Kidney epithelial cell (primary cell): ENCODE data around the gene NR2C2. TPM values are rescaled to one million over a fixed set of nuclear protein-coding genes. Genes with fewer than 3 reads are reported as not detected.

Experiments
- DNase-seq: peaks from one replicate; pipeline ENCODE4 v3.0.0-alpha.2; 2010; ENCODE audit warnings: low read depth
- H3K27me3 ChIP-seq: 2 replicates; pipeline ENCODE4 v1.6.0; 2011; ENCODE audit warnings: low read length; ENCODE audit not compliant: control insufficient read depth, insufficient read depth
- H3K36me3 ChIP-seq: 2 replicates; pipeline ENCODE4 v1.5.1; 2011; ENCODE audit warnings: low read length; ENCODE audit not compliant: control insufficient read depth, insufficient read depth
- H3K4me3 ChIP-seq: 2 replicates; pipeline ENCODE4 v1.5.1; 2011; ENCODE audit warnings: low read depth, mild to moderate bottlenecking, control low read depth, low read length
- total RNA-seq: library from RNA; depleted of rRNA; stranded (reverse); fragments of >200 nt; gene quantifications from 2 replicates; pipeline ENCODE4 v1.2.3, GENCODE V29; 2015
- TF ChIP-seq, protein P1 (sequence below): IDR thresholded peaks from 2 replicates; pipeline ENCODE4 v1.5.1; 2011; ENCODE audit warnings: mild to moderate bottlenecking, moderate library complexity, low read length, control low read depth, inconsistent platforms; ENCODE audit not compliant: insufficient read depth, poor library complexity, severe bottlenecking

The NR2C2 gene
- total RNA-seq, 1 donor from 2014 or later = 33.6 TPM

GRCh38 chr3:15064835-15065549, 117.6 kb downstream of the NR2C2 start, which contains the start of gene MRPS25:
Gene MRPS25 (minus strand): TSS chr3:15065315. CDS start chr3:15065194, 121 bp downstream.
- peak within 1 kb of the TSS; percentile 97 for H3K4me3 ChIP-seq
- DNase-seq = peak; percentile 75
- H3K27me3 ChIP-seq = no peaks in the 10 kb centered on the region
- H3K36me3 ChIP-seq = no peaks in the 10 kb centered on the region
- TF ChIP-seq, protein P1, sequence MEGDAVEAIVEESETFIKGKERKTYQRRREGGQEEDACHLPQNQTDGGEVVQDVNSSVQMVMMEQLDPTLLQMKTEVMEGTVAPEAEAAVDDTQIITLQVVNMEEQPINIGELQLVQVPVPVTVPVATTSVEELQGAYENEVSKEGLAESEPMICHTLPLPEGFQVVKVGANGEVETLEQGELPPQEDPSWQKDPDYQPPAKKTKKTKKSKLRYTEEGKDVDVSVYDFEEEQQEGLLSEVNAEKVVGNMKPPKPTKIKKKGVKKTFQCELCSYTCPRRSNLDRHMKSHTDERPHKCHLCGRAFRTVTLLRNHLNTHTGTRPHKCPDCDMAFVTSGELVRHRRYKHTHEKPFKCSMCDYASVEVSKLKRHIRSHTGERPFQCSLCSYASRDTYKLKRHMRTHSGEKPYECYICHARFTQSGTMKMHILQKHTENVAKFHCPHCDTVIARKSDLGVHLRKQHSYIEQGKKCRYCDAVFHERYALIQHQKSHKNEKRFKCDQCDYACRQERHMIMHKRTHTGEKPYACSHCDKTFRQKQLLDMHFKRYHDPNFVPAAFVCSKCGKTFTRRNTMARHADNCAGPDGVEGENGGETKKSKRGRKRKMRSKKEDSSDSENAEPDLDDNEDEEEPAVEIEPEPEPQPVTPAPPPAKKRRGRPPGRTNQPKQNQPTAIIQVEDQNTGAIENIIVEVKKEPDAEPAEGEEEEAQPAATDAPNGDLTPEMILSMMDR = no peak

GRCh38 chr3:15065550-15066007, 118.2 kb downstream of the NR2C2 start:
- TF ChIP-seq, protein P1 = no peak
- no peaks in the 10 kb centered on the region for H3K27me3 ChIP-seq
- DNase-seq = no peak
- peak overlapping the region; percentile 97 for H3K4me3 ChIP-seq
- H3K36me3 ChIP-seq = no peaks in the 10 kb centered on the region

GRCh38 chr3:15066467-15066866, 119.1 kb downstream of the NR2C2 start:
- Histone ChIP-seq H3K4me3 (no peak overlapping the region), H3K36me3 (no peaks in the 10 kb centered on the region), H3K27me3 (no peaks in the 10 kb centered on the region)
- no peak for DNase-seq
- TF ChIP-seq, protein P1 = no peak

- TF ChIP-seq, protein P1 = no peak
- Histone ChIP-seq H3K4me3 (no peak overlapping the region), H3K36me3 (peaks cover 4% of the 10 kb centered on the region), H3K27me3 (no peaks in the 10 kb centered on the region)
- DNase-seq = no peak
Measured at GRCh38 chr3:15069441-15069840, 122.1 kb downstream of the NR2C2 start.

DNA sequence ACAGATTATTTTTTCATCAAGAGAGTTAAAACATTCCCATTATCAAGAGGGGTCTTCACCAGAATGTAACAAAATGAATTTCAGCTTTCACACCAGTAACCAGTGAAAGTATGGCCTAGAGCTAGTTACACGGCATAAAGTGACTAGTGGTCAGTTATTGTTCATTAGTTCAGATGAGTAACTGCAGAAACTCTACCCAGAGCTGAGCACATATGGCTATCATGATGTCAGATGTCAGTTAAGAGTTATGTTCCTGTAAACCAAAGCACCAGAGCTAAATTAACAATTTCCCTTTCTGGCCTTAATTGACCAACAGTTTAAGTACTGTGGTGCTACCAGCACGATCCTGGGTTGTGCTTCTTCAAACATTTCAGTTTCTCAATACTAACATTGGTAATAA, 124.3 kb downstream of the NR2C2 start:
- H3K4me3 ChIP-seq = no peak overlapping the region
- DNase-seq = no peak
- no peaks in the 10 kb centered on the region for H3K27me3 ChIP-seq
- TF ChIP-seq, protein P1 = no peak
- H3K36me3 ChIP-seq = peaks cover 5% of the 10 kb centered on the region

GRCh38 chr3:15074500-15074899, 127.1 kb downstream of the NR2C2 start:
- TF ChIP-seq, protein P1 = no peak
- no peak overlapping the region for H3K4me3 ChIP-seq
- peaks cover 5% of the 10 kb centered on the region for H3K36me3 ChIP-seq

More at GRCh38 chr3:15074500-15074899, 127.1 kb downstream of the NR2C2 start:
- no peak for DNase-seq
- no peaks in the 10 kb centered on the region for H3K27me3 ChIP-seq
